Parathyroid adenoma (tissue), 2 donors: ENCODE data around the gene KLB.
"Not testable (repeated sequence)": the region's sequence is repeated elsewhere in the genome, so short reads cannot be mapped to it uniquely, and the experiment has no call there.

Experiments used
- H2AFZ ChIP-seq: fragments of 300-600 bp; sonication (generic); one replicate; pipeline ENCODE4 v1.7.0; 2017; ENCODE audit warnings: antibody characterized with exemption, mild to moderate bottlenecking
- H3K27ac ChIP-seq: fragments of 300-600 bp; sonication (generic); one replicate; pipeline ENCODE4 v1.7.0; 2017
- H3K27me3 ChIP-seq: fragments of 300-600 bp; sonication (generic); one replicate; pipeline ENCODE4 v1.7.0; 2017; ENCODE audit warnings: low read length; ENCODE audit not compliant: control insufficient read depth, insufficient read depth
- H3K36me3 ChIP-seq: fragments of 300-600 bp; sonication (generic); one replicate; pipeline ENCODE4 v1.7.0; 2017; ENCODE audit warnings: low read length; ENCODE audit not compliant: control insufficient read depth, insufficient read depth
- H3K4me1 ChIP-seq: fragments of 300-600 bp; sonication (generic); one replicate; pipeline ENCODE4 v1.7.0; 2017; ENCODE audit warnings: control low read depth
- H3K4me2 ChIP-seq: fragments of 300-600 bp; sonication (generic); one replicate; pipeline ENCODE4 v1.7.0; 2017; ENCODE audit warnings: low read length
- H3K4me3 ChIP-seq: fragments of 300-600 bp; sonication (generic); one replicate; pipeline ENCODE4 v1.7.0; 2017; ENCODE audit warnings: low read depth, low read length
- H3K79me2 ChIP-seq: fragments of 300-600 bp; sonication (generic); one replicate; pipeline ENCODE4 v1.7.0; 2017; ENCODE audit warnings: control low read depth
- H3K9ac ChIP-seq: fragments of 300-600 bp; sonication (generic); one replicate; pipeline ENCODE4 v1.7.0; 2017; ENCODE audit warnings: mild to moderate bottlenecking
- H3K9me3 ChIP-seq: fragments of 300-600 bp; sonication (generic); one replicate; pipeline ENCODE4 v1.7.0; 2017; ENCODE audit warnings: low read length; ENCODE audit not compliant: control insufficient read depth
- TF ChIP-seq, protein P1 (sequence below): fragments of 300-600 bp; sonication (generic); IDR thresholded peaks from one replicate; pipeline ENCODE4 v1.7.0; 2017; ENCODE audit warnings: antibody characterized with exemption, mild to moderate bottlenecking
- donor health status: primary hyperparathyroidism.

Gene KLB

DNA sequence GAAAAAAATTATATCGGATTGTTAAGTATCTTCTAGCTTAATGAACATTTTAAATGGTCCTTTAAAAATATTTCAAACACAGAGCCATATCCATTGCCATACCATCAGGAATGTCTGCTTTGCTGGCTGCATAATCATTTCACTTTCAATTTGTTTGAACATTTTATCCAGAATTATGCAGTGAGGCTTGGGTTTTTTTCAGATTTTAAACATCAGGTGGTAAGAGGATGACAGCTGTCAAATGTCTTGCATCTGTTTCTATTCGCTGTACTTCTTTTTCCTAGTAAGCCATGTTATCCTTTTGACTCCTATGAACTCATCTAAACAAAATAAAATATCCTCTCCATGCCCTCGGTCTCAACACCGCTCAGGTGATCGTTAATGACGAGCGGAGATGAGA is 41.4 kb upstream of the KLB start:
- Histone ChIP-seq H3K4me3 (peak overlapping the region; percentile 96), H3K9me3 (no peaks in the 10 kb centered on the region), H3K27me3 (no peaks in the 10 kb centered on the region), H3K9ac (no peak overlapping the region), H3K4me1 (no peaks in the 10 kb centered on the region), H3K4me2 (peak overlapping the region; percentile 88), H3K79me2 (no peaks in the 10 kb centered on the region), H2AFZ (peak overlapping the region; percentile 85), H3K36me3 (no peaks in the 10 kb centered on the region), H3K27ac (peak overlapping the region; percentile 75)
- TF ChIP-seq, protein P1, sequence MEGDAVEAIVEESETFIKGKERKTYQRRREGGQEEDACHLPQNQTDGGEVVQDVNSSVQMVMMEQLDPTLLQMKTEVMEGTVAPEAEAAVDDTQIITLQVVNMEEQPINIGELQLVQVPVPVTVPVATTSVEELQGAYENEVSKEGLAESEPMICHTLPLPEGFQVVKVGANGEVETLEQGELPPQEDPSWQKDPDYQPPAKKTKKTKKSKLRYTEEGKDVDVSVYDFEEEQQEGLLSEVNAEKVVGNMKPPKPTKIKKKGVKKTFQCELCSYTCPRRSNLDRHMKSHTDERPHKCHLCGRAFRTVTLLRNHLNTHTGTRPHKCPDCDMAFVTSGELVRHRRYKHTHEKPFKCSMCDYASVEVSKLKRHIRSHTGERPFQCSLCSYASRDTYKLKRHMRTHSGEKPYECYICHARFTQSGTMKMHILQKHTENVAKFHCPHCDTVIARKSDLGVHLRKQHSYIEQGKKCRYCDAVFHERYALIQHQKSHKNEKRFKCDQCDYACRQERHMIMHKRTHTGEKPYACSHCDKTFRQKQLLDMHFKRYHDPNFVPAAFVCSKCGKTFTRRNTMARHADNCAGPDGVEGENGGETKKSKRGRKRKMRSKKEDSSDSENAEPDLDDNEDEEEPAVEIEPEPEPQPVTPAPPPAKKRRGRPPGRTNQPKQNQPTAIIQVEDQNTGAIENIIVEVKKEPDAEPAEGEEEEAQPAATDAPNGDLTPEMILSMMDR: no peak

DNA sequence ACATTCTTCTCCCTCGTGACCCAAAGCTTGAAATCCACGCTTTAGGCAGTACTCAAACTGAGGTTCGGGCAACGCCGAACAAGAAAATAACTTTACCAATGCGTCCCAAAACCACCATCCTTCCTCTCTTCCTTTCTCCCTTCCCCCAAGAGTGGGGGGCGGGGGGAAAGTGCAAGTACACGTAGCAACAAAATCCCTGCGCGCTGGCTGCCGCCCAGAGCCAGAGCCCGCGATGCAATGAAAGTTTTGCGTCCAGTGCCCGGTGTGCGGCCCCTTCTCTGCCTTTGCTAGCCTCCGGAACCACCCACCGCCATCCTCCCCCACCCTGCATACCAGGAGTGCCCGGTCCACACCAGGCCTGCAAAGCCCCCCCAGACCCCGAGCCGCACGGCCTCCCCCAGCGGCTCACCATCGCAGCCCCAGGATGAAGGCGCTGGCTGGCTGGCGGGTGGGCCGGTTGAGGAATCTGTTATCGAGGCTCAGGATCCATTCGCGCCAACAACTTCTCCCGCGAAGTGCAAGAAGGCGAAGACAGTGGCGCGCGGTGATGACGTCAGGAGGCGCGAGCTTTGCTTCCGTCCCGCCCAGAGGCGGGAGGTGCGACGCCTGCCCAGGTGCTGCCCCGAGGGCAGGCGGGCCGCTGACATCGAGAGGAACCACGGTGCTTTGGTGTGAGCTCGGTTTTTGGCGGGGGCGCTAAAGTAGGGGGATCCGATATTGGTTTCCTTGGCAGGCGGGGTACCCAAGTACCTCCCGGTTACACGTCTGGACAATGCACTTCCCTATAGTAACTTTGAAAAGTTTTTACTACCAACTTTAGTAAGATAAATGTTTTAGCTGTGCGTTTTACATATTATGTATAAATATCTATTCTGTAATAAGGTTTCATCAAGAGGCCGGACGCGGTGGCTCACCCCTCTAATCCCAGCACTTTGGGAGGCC is 40.6 kb upstream of the KLB start, which contains the start of gene RFC1:
Gene RFC1, minus strand, starts transcription at position 533 of the 942 bp plus-strand sequence. Its CDS starts 121 bp downstream, at position 412.
- H3K4me1 ChIP-seq: no peaks in the 10 kb centered on the region
- H3K4me3 ChIP-seq: peak within 1 kb of the TSS; percentile 96
- no peaks in the 10 kb centered on the region for H3K36me3 ChIP-seq
- H3K79me2 ChIP-seq: no peaks in the 10 kb centered on the region
- H3K27me3 ChIP-seq: no peaks in the 10 kb centered on the region
- peak within 1 kb of the TSS; percentile 75 for H3K27ac ChIP-seq
- H3K9me3 ChIP-seq: no peaks in the 10 kb centered on the region
- no peak within 1 kb of the TSS for H3K9ac ChIP-seq
- H3K4me2 ChIP-seq: peak within 1 kb of the TSS; percentile 88
- TF ChIP-seq, protein P1: no peak
- peak within 1 kb of the TSS; percentile 85 for H2AFZ ChIP-seq

DNA sequence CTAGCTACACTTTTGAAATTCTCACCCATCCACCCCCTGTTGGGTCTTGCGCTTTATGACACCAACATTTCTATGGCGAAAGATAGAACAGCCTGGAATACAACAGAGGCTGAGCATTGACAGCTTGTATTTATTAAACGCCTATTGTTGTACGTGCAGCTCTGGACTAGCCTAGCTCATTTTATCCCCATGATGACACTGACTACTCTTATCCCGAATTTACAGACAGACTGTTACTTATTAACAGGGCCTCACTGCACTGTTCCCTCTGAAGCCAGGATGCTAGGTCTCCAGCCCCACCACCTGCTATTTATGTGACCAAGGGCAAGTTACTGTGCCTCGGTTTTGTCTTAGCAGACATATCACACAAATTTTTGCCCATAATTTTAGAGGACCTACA is 39.6 kb upstream of the KLB start:
- no peaks in the 10 kb centered on the region for H3K79me2 ChIP-seq
- TF ChIP-seq, protein P1: no peak
- H3K9ac ChIP-seq: no peak overlapping the region
- H3K4me3 ChIP-seq: no peak overlapping the region
- H3K27me3 ChIP-seq: no peaks in the 10 kb centered on the region
- H3K27ac ChIP-seq: no peak overlapping the region
- no peaks in the 10 kb centered on the region for H3K9me3 ChIP-seq
- H2AFZ ChIP-seq: no peak overlapping the region
- no peaks in the 10 kb centered on the region for H3K36me3 ChIP-seq
- H3K4me1 ChIP-seq: no peaks in the 10 kb centered on the region
- H3K4me2 ChIP-seq: no peak overlapping the region

DNA sequence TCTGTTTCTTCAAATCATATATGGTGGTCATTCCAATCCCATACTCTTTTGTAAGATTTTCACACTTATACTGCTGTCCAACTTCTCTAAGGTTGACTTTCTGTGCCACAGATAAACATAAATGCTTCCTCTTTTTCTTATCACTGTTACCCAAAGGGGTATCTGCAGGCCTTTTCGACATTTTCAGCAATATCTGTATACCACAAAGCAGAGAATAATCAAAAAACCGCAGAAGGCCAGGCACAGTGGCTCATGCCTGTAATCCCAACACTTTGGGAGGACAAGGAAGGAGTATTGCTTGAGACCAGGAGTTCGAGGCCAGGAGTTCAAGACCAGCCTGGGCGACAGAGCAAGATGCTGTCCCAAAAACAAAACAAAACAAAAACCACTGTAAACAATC is 37.4 kb upstream of the KLB start:
- TF ChIP-seq, protein P1: no peak
- no peak overlapping the region for H3K4me2 ChIP-seq
- no peak overlapping the region for H2AFZ ChIP-seq
- H3K27me3 ChIP-seq: no peaks in the 10 kb centered on the region
- H3K4me3 ChIP-seq: no peak overlapping the region
- no peak overlapping the region for H3K9ac ChIP-seq
- no peaks in the 10 kb centered on the region for H3K79me2 ChIP-seq
- no peak overlapping the region for H3K27ac ChIP-seq
- no peaks in the 10 kb centered on the region for H3K36me3 ChIP-seq
- no peaks in the 10 kb centered on the region for H3K4me1 ChIP-seq
- H3K9me3 ChIP-seq: no peaks in the 10 kb centered on the region

DNA sequence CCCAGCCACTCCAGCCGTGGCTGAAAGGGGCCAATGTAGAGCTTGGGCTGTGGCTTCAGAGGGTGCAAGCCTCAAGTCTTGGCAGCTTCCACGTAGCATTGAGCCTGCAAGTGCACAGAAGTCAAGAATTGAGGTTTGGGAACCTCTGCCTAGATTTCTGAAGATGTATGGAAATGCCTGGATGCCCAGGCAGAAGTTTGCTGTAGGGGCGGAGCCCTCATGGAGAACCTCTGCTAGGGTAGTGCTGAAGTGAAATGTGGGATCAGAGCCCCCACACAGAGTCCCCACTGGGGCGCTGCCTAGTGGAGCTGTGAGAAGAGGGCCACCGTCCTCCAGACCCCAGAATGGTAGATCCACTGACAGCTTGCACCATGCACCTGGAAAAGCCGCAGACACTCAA is 35.5 kb upstream of the KLB start:
- not testable (repeated sequence) for H3K9me3 ChIP-seq, H3K4me1 ChIP-seq, H3K36me3 ChIP-seq, H3K79me2 ChIP-seq, H3K27ac ChIP-seq, H3K9ac ChIP-seq, H3K4me2 ChIP-seq, H2AFZ ChIP-seq, H3K27me3 ChIP-seq, H3K4me3 ChIP-seq
